ENCODE measurements around the gene SMURF1.

Gene SMURF1

GRCh38 chr7:99041526-99041925 is 102.4 kb downstream of the SMURF1 start:
- no peaks in the 10 kb centered on the region for H3K27me3 ChIP-seq (replicated peaks; ENCODE audit: control insufficient read depth, insufficient read depth, low read length, poor library complexity, severe bottlenecking)
- H3K27ac ChIP-seq (ENCODE audit: insufficient read depth, low read length, poor library complexity, severe bottlenecking) = no peak overlapping the region
- no peak for DNase-seq
- no peaks in the 10 kb centered on the region for H3K4me1 ChIP-seq (ENCODE audit: control insufficient read depth, insufficient read depth, low read length, poor library complexity, severe bottlenecking)
- no peak overlapping the region for H3K4me3 ChIP-seq (ENCODE audit: insufficient read depth, low read depth, low read length, poor library complexity, severe bottlenecking)
- H3K9me3 ChIP-seq (ENCODE audit: control insufficient read depth, low read length) = no peaks in the 10 kb centered on the region
- H3K36me3 ChIP-seq (ENCODE audit: control insufficient read depth, insufficient read depth, low read length) = peaks cover 83% of the 10 kb centered on the region

GRCh38 chr7:99040104-99040958 is 103.6 kb downstream of the SMURF1 start:
- Histone ChIP-seq H3K27ac (ENCODE audit: insufficient read depth, low read length, poor library complexity, severe bottlenecking) (no peak overlapping the region), H3K9me3 (ENCODE audit: control insufficient read depth, low read length) (no peaks in the 10 kb centered on the region), H3K4me1 (ENCODE audit: control insufficient read depth, insufficient read depth, low read length, poor library complexity, severe bottlenecking) (no peaks in the 10 kb centered on the region), H3K4me3 (ENCODE audit: insufficient read depth, low read depth, low read length, poor library complexity, severe bottlenecking) (no peak overlapping the region), H3K36me3 (ENCODE audit: control insufficient read depth, insufficient read depth, low read length) (peaks cover 84% of the 10 kb centered on the region), H3K27me3 (replicated peaks; ENCODE audit: control insufficient read depth, insufficient read depth, low read length, poor library complexity, severe bottlenecking) (no peaks in the 10 kb centered on the region)
- DNase-seq = peak; percentile 22 to 56 (median 29)

- Histone ChIP-seq H3K27ac (ENCODE audit: insufficient read depth, low read length, poor library complexity, severe bottlenecking) (no peak overlapping the region), H3K9me3 (ENCODE audit: control insufficient read depth, low read length) (no peaks in the 10 kb centered on the region), H3K4me3 (ENCODE audit: insufficient read depth, low read depth, low read length, poor library complexity, severe bottlenecking) (no peak overlapping the region), H3K27me3 (replicated peaks; ENCODE audit: control insufficient read depth, insufficient read depth, low read length, poor library complexity, severe bottlenecking) (no peaks in the 10 kb centered on the region), H3K36me3 (ENCODE audit: control insufficient read depth, insufficient read depth, low read length) (peaks cover 84% of the 10 kb centered on the region), H3K4me1 (ENCODE audit: control insufficient read depth, insufficient read depth, low read length, poor library complexity, severe bottlenecking) (no peaks in the 10 kb centered on the region)
- no peak for DNase-seq
Measured at GRCh38 chr7:99039384-99039891, 104.5 kb downstream of the SMURF1 start.

GRCh38 chr7:99038086-99038855 is 105.6 kb downstream of the SMURF1 start:
- Histone ChIP-seq H3K9me3 (ENCODE audit: control insufficient read depth, low read length) (no peaks in the 10 kb centered on the region), H3K4me3 (ENCODE audit: insufficient read depth, low read depth, low read length, poor library complexity, severe bottlenecking) (no peak overlapping the region), H3K27me3 (replicated peaks; ENCODE audit: control insufficient read depth, insufficient read depth, low read length, poor library complexity, severe bottlenecking) (no peaks in the 10 kb centered on the region), H3K27ac (ENCODE audit: insufficient read depth, low read length, poor library complexity, severe bottlenecking) (no peak overlapping the region), H3K36me3 (ENCODE audit: control insufficient read depth, insufficient read depth, low read length) (peaks cover 87% of the 10 kb centered on the region), H3K4me1 (ENCODE audit: control insufficient read depth, insufficient read depth, low read length, poor library complexity, severe bottlenecking) (no peaks in the 10 kb centered on the region)
- DNase-seq = no peak

- Histone ChIP-seq H3K27ac (ENCODE audit: insufficient read depth, low read length, poor library complexity, severe bottlenecking) (no peak overlapping the region), H3K36me3 (ENCODE audit: control insufficient read depth, insufficient read depth, low read length) (peaks cover 84% of the 10 kb centered on the region), H3K27me3 (replicated peaks; ENCODE audit: control insufficient read depth, insufficient read depth, low read length, poor library complexity, severe bottlenecking) (no peaks in the 10 kb centered on the region), H3K9me3 (ENCODE audit: control insufficient read depth, low read length) (no peaks in the 10 kb centered on the region), H3K4me3 (ENCODE audit: insufficient read depth, low read depth, low read length, poor library complexity, severe bottlenecking) (no peak overlapping the region), H3K4me1 (ENCODE audit: control insufficient read depth, insufficient read depth, low read length, poor library complexity, severe bottlenecking) (no peaks in the 10 kb centered on the region)
- DNase-seq = no peak
Measured at GRCh38 chr7:99037327-99037940, 106.5 kb downstream of the SMURF1 start.

GRCh38 chr7:99036546-99037111 is 107.3 kb downstream of the SMURF1 start:
- no peak for DNase-seq

GRCh38 chr7:99035723-99036545 is 108.0 kb downstream of the SMURF1 start:
- H3K27me3 ChIP-seq (replicated peaks; ENCODE audit: control insufficient read depth, insufficient read depth, low read length, poor library complexity, severe bottlenecking) = no peaks in the 10 kb centered on the region
- no peaks in the 10 kb centered on the region for H3K4me1 ChIP-seq (ENCODE audit: control insufficient read depth, insufficient read depth, low read length, poor library complexity, severe bottlenecking)
- H3K9me3 ChIP-seq (ENCODE audit: control insufficient read depth, low read length) = no peaks in the 10 kb centered on the region
- no peak overlapping the region for H3K27ac ChIP-seq (ENCODE audit: insufficient read depth, low read length, poor library complexity, severe bottlenecking)
- no peak overlapping the region for H3K4me3 ChIP-seq (ENCODE audit: insufficient read depth, low read depth, low read length, poor library complexity, severe bottlenecking)
- peaks cover 84% of the 10 kb centered on the region for H3K36me3 ChIP-seq (ENCODE audit: control insufficient read depth, insufficient read depth, low read length)
- DNase-seq = no peak

More at GRCh38 chr7:99036546-99037111, 107.3 kb downstream of the SMURF1 start:
- H3K36me3 ChIP-seq (ENCODE audit: control insufficient read depth, insufficient read depth, low read length) = peaks cover 83% of the 10 kb centered on the region
- no peaks in the 10 kb centered on the region for H3K9me3 ChIP-seq (ENCODE audit: control insufficient read depth, low read length)
- no peak overlapping the region for H3K27ac ChIP-seq (ENCODE audit: insufficient read depth, low read length, poor library complexity, severe bottlenecking)
- H3K4me3 ChIP-seq (ENCODE audit: insufficient read depth, low read depth, low read length, poor library complexity, severe bottlenecking) = no peak overlapping the region
- H3K4me1 ChIP-seq (ENCODE audit: control insufficient read depth, insufficient read depth, low read length, poor library complexity, severe bottlenecking) = no peaks in the 10 kb centered on the region
- no peaks in the 10 kb centered on the region for H3K27me3 ChIP-seq (replicated peaks; ENCODE audit: control insufficient read depth, insufficient read depth, low read length, poor library complexity, severe bottlenecking)

- DNase-seq = no peak
- no peaks in the 10 kb centered on the region for H3K4me1 ChIP-seq (ENCODE audit: control insufficient read depth, insufficient read depth, low read length, poor library complexity, severe bottlenecking)
- no peaks in the 10 kb centered on the region for H3K9me3 ChIP-seq (ENCODE audit: control insufficient read depth, low read length)
- H3K36me3 ChIP-seq (ENCODE audit: control insufficient read depth, insufficient read depth, low read length) = peaks cover 84% of the 10 kb centered on the region
- H3K4me3 ChIP-seq (ENCODE audit: insufficient read depth, low read depth, low read length, poor library complexity, severe bottlenecking) = no peak overlapping the region
- H3K27ac ChIP-seq (ENCODE audit: insufficient read depth, low read length, poor library complexity, severe bottlenecking) = no peak overlapping the region
- no peaks in the 10 kb centered on the region for H3K27me3 ChIP-seq (replicated peaks; ENCODE audit: control insufficient read depth, insufficient read depth, low read length, poor library complexity, severe bottlenecking)
Measured at GRCh38 chr7:99034932-99035722, 108.8 kb downstream of the SMURF1 start.
